Upper lobe of left lung (tissue), 4 donors: ENCODE data around the gene SLC39A5.

Experiments used
- POLR2AphosphoS5 ChIP-seq, 2 donors: sonication (generic); formaldehyde crosslinking; IDR thresholded peaks; one replicate each; pipeline ENCODE4 v1.5.1; 2017; ENCODE audit warnings: antibody characterized with exemption in 2 of 2
- TF ChIP-seq, protein P1 (sequence below), 6 experiments: fragments of 450-650 bp in 4 of 6; fragments of 200-600 bp in 2 of 6; sonication (generic) in 2 of 6; IDR thresholded peaks; one replicate each; pipeline ENCODE4 v1.5.1; 2016 to 2019; ENCODE audit warnings: antibody characterized with exemption in 6 of 6

DNA sequence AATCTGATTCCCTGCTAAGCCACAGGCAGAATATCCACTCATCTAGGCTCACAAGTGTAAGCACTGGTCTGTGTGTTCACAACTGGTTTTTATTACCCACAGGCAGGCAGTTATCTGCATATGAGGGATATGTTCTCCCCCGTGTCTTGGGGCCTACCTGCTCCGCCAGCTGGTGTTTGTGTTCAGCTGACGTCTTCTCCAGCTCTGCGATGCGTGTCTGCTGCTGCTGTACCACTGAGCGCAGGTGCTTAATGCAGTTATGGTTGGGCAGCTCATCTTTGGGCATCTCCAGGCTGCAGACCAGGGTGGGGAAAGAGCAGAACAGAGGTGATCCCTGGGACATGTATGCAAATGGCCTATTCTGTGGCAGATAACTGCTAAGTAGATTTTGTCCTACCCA lies 21.8 kb upstream of the SLC39A5 start:
- TF ChIP-seq, protein P1, sequence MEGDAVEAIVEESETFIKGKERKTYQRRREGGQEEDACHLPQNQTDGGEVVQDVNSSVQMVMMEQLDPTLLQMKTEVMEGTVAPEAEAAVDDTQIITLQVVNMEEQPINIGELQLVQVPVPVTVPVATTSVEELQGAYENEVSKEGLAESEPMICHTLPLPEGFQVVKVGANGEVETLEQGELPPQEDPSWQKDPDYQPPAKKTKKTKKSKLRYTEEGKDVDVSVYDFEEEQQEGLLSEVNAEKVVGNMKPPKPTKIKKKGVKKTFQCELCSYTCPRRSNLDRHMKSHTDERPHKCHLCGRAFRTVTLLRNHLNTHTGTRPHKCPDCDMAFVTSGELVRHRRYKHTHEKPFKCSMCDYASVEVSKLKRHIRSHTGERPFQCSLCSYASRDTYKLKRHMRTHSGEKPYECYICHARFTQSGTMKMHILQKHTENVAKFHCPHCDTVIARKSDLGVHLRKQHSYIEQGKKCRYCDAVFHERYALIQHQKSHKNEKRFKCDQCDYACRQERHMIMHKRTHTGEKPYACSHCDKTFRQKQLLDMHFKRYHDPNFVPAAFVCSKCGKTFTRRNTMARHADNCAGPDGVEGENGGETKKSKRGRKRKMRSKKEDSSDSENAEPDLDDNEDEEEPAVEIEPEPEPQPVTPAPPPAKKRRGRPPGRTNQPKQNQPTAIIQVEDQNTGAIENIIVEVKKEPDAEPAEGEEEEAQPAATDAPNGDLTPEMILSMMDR (IDR thresholded peaks at IDR 0.05) = no peak
- TF ChIP-seq POLR2AphosphoS5 (IDR thresholded peaks at IDR 0.05) = no peak
